Nephron progenitor cell (in vitro differentiated cells): ENCODE results near the gene WNT5A.
A peak's percentile ranks its signal among the peaks of the same experiment; 100 is the strongest.

Experiments
- DNase-seq: peaks from one replicate; pipeline ENCODE4 v3.0.0; 2021
- H3K27ac Mint-ChIP-seq: 2 replicates; pipeline ENCODE4 v1.8.0; 2021; ENCODE audit warnings: mild to moderate bottlenecking, moderate library complexity, mixed read lengths
- H3K27me3 Mint-ChIP-seq: 2 replicates; pipeline ENCODE4 v1.8.0; 2021; ENCODE audit warnings: mild to moderate bottlenecking, low read depth, mixed read lengths; ENCODE audit not compliant: poor library complexity
- H3K36me3 Mint-ChIP-seq: 2 replicates; pipeline ENCODE4 v1.8.0; 2021; ENCODE audit warnings: low read depth, mixed read lengths
- H3K4me1 Mint-ChIP-seq: 2 replicates; pipeline ENCODE4 v1.8.0; 2021; ENCODE audit warnings: mixed read lengths
- H3K4me3 Mint-ChIP-seq: 2 replicates; pipeline ENCODE4 v1.8.0; 2021; ENCODE audit warnings: mild to moderate bottlenecking, moderate library complexity, mixed read lengths
- H3K9me3 Mint-ChIP-seq: 2 replicates; pipeline ENCODE4 v1.8.0; 2021; ENCODE audit warnings: mild to moderate bottlenecking, moderate library complexity, mixed read lengths
- CTCF ChIP-seq: fragments of 200-600 bp; sonication (generic); IDR thresholded peaks from 2 replicates; pipeline ENCODE4 v1.5.0; 2021; ENCODE audit warnings: antibody characterized with exemption

WNT5A gene

DNA sequence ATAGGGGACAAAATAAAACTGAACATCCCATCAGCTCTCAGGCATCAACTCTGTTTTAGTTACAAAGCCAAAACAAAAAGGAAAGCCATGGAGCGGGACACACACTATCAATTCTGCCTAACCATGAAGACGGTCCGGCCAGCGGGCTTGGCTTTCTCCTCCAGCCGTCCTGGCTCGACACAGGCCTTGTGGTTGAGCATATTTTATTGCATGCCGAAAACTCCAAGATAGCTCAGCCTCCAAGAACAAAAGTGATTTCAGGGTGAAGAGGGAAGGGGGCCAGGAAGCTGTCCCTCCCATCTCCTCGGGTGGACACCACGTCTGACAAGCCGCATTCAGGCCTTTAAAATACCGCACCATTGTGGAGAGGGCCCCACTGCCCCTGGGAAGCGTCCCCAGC is 31.2 kb downstream of the WNT5A start:
- H3K4me1 Mint-ChIP-seq: peaks cover 32% of the 10 kb centered on the region
- no peak for DNase-seq
- H3K27me3 Mint-ChIP-seq: peaks cover 9% of the 10 kb centered on the region
- no peaks in the 10 kb centered on the region for H3K9me3 Mint-ChIP-seq
- H3K27ac Mint-ChIP-seq: peak overlapping the region; percentile 40
- no peak overlapping the region for H3K4me3 Mint-ChIP-seq
- TF ChIP-seq CTCF: no peak
- H3K36me3 Mint-ChIP-seq: peaks cover 2% of the 10 kb centered on the region

DNA sequence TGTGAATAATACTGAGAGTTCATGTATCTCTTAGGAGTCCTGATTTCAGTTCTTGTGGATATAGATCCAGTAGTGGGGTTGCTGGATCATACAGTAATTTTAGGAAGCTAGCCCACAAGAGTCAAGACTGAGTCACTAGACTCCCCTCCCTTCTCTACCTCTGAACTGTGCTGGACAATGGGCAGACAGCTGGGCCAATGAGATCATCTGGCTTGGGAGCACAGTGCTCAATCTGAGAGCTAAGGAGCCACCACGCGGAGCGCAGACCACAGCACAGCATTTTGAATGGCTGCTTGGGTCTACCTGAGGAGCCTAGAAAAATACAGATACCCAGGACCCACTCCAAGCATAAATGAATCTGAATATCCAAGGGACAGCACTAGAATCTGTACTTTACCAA is 32.5 kb downstream of the WNT5A start:
- Mint-ChIP-seq H3K4me1 (peaks cover 32% of the 10 kb centered on the region), H3K27ac (peak overlapping the region; percentile 44), H3K9me3 (no peaks in the 10 kb centered on the region), H3K36me3 (no peaks in the 10 kb centered on the region), H3K4me3 (no peak overlapping the region), H3K27me3 (peaks cover 11% of the 10 kb centered on the region)
- no peak for TF ChIP-seq CTCF
- no peak for DNase-seq

GRCh38 chr3:55453886-55454496 is 33.1 kb downstream of the WNT5A start:
- Mint-ChIP-seq H3K9me3 (no peaks in the 10 kb centered on the region), H3K36me3 (no peaks in the 10 kb centered on the region), H3K27me3 (peaks cover 10% of the 10 kb centered on the region), H3K4me3 (no peak overlapping the region), H3K4me1 (peaks cover 32% of the 10 kb centered on the region), H3K27ac (no peak overlapping the region)
- TF ChIP-seq CTCF: no peak
- no peak for DNase-seq

DNA sequence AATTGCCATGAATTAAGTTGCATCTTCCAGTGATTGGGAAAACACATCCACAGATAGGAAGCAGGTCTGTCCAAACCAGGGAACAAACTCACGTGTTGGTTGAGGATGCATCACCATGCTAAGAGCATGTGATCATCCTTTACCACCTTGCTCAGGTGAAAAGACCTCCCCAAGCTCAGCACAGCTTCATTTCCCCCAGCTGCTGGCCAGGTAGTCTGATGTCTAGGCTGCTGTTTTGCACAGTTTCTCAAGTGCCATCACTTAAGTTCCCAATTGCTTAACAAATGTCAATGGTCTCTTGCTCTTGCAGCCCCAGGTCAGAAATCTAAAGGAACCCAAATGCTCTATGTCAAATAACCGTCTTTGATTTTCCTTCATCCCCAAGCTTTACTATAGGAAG is 34.2 kb downstream of the WNT5A start:
- DNase-seq: no peak

DNA sequence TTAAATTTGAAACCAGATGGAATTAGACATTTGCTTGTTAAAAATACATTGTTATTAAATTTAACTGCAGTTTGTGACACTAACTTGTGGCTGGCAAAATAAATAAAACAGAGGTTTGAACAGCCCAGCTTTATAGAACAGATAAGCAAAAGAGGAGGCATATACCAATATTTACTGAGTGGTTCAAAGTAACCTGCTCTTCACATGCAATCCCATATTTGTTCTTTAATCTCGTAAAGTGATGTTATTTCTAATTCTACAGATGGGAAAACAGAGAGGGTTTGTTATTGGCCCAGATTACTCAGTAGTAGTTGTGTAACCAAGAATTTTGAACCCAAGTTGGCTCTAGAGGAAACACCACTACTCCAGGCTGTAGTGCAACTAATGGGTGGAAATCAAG is 37.6 kb downstream of the WNT5A start:
- H3K4me1 Mint-ChIP-seq: peaks cover 35% of the 10 kb centered on the region
- H3K27me3 Mint-ChIP-seq: peaks cover 7% of the 10 kb centered on the region
- H3K27ac Mint-ChIP-seq: no peak overlapping the region
- no peak overlapping the region for H3K4me3 Mint-ChIP-seq
- H3K9me3 Mint-ChIP-seq: no peaks in the 10 kb centered on the region
- no peaks in the 10 kb centered on the region for H3K36me3 Mint-ChIP-seq
- no peak for TF ChIP-seq CTCF
- DNase-seq: no peak

More for the DNA sequence above, 34.2 kb downstream of the WNT5A start:
- no peak for TF ChIP-seq CTCF
- no peaks in the 10 kb centered on the region for H3K36me3 Mint-ChIP-seq
- no peaks in the 10 kb centered on the region for H3K9me3 Mint-ChIP-seq
- H3K27ac Mint-ChIP-seq: no peak overlapping the region
- H3K4me1 Mint-ChIP-seq: peaks cover 32% of the 10 kb centered on the region
- peaks cover 7% of the 10 kb centered on the region for H3K27me3 Mint-ChIP-seq
- H3K4me3 Mint-ChIP-seq: no peak overlapping the region

- Mint-ChIP-seq H3K27ac (no peak overlapping the region), H3K27me3 (peaks cover 13% of the 10 kb centered on the region), H3K4me3 (no peak overlapping the region), H3K36me3 (no peaks in the 10 kb centered on the region), H3K4me1 (peaks cover 18% of the 10 kb centered on the region), H3K9me3 (no peaks in the 10 kb centered on the region)
- DNase-seq: no peak
- TF ChIP-seq CTCF: no peak
Observed at GRCh38 chr3:55446850-55447249, 40.3 kb downstream of the WNT5A start.
